Activated naive CD8-positive, alpha-beta T cell treated with anti-CD3 and anti-CD28 coated beads, Interleukin-2, amount 50 U/mL, for 16 hours (primary cell): ENCODE results near the gene EEF1G.
"Not testable (repeated sequence)": the region's sequence is repeated elsewhere in the genome, so short reads cannot be mapped to it uniquely, and the experiment has no call there.

Experiments
- DNase-seq: peaks from one replicate; pipeline ENCODE4 v3.0.0-alpha.2; 2020; ENCODE audit warnings: low read depth, low spot score

The EEF1G gene

DNA sequence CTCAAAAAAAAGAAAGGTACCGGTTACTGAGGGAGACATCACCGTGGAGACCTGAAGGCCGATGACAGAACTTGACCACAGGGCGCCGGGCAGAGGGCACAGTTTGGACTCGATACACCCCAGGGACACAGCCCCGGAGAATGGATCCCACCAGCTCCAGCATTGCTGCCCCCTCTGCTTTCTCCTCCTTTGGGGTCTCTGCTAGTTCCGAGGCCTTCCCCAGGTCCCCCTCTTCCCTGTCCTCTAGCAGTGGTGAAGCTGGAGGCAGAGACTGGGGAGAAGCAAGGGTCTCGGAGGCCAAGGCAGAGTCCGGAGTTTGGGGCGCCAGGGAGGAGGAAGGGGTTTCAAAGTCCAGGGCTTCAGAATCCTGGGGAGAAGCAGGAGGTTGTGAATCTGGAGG is 4.8 kb upstream of the EEF1G start:
- no peak for DNase-seq

DNA sequence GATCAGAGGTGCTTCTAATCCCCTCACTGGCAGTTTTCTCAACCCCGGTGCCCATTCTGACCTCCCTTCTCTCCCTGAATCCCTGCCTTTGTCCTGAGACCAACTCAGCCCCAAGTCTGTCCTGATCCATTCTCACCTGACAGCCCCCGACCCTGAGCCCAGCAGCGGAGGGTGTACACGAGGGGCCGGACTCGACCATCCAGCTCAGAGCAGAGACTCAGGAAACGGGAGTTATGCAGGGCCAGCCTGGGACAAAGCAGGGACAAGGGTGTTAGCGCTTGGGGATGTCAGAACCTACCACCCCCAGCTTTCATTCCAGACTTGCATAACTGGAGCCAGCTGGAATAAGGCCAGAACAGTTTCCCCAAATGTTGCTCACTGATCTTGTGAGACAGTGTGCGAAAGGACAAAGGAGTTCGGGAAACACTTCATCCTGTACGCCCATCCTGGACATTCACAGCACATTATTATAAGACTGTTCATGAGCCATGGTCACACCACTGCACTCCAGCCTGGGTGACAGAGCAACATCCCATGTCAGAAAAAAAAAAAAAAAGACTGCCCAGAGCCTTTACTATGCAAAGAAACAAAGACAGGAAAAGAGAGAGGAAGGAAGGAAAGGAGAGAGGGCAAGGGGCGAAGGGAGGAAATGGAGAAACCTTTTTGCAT is 3.5 kb upstream of the EEF1G start:
- no peak for DNase-seq

DNA sequence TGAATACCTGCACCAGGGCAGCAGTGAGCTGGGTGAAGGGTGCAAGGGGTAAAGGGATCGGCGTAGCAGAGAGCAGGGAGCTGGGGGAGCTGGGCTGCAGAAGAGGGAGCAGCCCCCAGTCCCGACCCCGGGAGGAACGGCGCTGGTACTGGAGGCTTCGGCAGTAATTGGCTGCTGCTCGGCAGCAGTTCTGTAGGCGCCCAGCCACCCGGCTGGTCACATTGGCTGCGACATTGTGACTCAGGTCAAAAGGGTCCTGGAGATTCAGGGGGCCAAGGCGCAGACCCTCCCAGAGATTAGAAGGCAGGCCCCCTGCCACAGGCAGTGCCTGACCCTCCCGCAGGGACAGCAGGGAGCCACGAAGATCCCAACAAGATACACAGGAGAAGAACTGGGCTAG is 2.1 kb upstream of the EEF1G start:
- DNase-seq: no peak

DNA sequence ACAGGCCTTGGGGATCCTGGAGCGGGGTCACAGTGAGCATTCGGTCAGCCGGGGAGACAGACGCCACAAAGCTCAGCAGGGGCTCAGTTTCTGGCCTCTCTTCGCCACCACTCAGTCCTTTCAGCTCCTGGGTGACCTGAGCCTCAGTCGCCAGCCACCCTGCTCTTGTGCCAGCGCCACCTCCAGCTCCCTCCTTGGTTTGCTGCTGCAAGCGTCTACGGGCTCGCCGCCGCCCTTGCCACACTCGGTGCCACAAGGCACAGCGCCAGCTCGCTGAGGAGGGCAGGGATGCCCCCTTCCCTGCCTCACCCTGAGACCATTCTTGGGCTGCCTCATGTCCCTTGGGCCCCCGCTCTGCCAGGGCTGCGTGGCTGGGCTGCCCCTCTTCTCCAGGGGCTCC is 1.5 kb upstream of the EEF1G start:
- DNase-seq: no peak

DNA sequence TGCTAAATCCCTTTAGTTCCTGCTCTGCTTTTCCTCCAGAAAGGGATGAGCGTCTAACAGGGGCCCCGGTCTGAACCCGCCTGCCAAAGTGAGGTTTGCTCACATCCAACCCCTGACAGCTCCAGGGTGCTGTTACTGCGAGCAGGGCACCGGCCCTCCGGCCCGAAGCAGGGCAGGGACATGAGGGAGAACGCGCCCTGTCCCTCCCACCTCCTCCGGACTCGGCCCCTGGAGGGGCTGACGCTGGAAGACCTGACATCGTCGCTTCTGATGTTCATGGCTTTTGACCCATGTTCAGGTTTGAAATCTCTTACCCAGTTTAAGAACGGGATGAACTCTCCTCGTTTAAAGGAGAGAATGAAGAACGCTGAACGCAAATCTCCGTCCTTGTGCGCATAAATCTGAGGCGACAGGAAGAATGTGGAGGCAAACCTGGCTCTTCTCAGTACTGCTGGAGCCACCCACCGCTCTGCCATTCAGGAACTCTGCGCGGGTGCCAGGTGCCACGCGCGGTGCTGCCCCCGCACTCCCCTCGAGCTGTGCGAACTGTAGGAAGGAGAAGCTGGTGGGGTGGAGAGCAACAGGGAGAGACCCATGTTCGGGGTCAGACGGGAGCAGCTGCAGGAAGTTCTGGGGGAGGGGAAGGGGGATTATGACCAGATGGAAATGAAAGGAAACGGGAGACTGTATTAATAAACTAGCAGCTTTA is 826 bp upstream of the EEF1G start:
- no peak for DNase-seq

DNA sequence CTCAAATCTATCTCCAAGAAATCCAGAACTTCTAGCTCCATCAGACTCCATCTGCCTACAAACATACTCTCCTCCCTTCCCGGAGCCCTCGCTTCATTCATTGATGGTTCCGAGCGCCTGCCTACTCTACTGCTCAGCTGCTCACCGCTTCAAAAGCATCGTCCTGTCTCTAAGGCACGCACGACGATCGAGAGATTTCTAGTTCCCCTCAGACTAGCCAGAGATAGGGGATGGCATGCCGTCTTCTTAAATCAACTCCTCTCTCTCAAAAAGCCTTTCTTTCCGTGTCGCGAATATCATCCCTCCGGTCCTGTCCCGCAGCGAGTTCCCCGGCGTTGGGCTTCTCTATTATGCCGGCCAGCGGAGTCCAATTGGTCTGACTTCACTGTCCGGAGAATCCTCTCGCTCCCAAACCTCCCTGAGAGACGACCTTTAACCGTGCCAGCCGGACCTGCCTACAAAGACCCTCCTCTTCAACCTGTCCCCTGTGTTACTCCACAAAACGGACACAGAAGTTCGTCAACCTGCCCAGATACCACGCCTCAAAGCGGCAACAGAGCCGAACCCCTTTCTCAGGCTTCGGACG is 592 bp downstream of the EEF1G start:
- DNase-seq: no peak

DNA sequence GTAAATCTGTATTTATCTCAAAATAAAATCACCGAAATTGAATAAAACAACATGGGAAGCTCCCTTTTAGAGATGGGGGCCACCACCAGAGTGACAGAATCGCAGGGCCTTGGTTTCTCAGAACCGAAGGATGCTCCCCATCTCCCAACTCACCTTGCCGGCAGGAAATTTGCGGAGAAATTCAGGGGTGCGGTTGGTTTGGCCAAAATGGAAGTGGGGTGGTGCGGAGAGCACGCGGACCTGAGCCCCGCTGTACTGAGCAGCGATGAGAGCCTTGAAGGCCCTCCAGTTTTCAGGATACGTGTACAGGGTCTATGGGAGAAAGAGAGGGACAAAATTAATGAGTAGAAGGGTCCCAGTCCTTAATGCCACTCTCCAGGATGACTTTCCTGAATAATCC is 1.3 kb downstream of the EEF1G start:
- DNase-seq: no peak

DNA sequence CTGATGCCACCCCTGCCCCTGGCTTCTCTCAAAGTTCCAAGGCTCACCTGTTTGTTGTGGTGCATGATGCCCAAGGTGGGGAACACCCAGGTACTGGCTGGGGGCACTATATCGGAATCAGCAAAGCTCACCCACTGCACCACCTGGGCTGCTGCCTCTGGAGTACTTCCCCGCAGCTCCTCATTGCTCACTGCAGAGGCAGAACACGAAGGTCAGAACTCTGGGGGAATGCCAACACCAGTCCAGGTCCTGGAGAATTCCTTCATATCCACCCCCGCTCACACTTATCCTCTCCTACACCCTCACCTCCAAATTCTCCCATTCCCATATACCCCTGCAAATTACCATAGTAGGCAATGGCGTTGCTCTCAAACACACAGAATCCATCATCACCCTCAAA is 2.2 kb downstream of the EEF1G start:
- DNase-seq: not testable (repeated sequence)

DNA sequence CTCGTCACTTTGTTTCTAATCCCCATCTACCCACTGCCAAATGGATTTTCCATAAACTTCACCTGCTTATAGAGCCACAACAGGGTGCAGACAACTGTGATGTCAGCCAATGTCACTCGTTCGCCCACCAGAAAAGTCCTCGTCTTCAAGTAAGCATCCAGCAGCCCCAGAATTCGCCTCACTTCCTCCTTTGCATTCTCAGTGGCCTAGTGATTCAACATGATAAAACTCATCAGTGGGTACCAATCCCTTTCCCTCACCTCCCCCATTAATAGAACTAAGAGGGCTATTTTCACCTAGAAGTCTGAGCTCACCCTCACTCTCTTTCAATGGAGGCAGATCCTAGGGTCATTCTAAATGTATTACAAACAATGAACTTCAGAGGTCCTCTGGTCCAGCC is 2.8 kb downstream of the EEF1G start:
- DNase-seq: not testable (repeated sequence)

DNA sequence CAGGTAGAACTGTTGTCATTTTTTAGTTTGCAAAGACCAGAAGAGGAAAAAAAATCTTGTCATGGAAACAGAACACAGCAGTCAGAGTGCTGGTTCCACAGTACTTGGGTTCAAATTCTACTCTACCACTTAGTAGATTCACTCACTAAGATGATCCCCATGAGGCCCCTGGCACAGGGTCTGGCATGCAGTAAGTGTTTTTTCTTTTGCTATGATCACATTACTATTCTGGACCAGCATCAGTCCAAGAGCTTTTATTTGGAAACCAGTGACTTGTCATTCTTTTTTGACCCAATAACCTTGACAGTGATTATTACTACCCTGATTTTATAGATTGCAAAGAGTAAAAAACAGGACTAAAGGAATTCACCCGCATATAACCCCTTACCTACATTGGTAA is 4.1 kb downstream of the EEF1G start:
- no peak for DNase-seq

DNA sequence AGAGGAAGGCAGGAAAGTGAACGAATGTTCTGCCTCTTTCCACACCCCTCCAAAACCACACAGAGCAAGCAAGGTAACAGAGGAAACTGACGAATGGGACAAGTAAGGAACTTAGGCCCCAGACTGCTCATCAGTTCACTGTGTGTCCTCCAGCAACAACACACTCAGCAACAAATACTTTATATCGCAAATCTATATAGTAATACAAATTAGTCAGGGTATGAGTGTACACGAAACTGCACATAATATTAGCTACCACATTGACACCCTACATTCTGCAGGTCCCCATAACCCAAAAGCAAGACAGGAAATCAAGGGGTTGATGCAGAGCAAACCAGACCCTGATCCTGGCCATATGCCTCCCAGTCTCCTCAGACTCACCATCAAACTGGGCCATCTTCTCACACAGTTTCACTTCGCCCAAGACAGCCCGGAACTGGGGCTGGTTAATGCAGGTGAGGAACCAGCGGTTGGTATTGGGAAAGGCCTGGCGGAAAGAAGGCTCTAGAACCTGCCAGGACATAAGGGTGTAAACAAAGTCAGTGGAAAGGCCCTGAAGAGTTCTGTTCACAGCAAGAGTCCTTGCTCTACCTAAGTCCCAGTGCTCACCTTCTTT is 6.6 kb downstream of the EEF1G start:
- DNase-seq: no peak

DNA sequence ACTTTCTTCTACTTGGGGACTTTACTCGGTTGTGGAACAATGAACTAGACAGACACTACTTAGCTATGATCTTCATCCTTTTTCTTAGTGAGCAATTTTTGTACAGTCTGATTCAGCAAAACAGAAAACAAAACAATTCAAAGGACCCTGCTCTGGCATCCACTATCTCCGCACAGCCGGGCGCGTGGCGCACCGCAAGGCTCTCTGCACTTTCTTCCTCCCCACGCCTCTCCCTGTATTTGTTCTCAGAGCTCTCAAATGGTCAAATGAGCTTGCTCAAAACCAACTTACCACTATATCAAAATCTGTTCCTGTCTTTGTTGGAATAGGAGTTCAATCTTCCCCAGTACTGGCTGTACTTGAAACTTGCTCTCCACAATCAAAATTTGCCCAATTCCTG is 7.4 kb downstream of the EEF1G start:
- DNase-seq: no peak

DNA sequence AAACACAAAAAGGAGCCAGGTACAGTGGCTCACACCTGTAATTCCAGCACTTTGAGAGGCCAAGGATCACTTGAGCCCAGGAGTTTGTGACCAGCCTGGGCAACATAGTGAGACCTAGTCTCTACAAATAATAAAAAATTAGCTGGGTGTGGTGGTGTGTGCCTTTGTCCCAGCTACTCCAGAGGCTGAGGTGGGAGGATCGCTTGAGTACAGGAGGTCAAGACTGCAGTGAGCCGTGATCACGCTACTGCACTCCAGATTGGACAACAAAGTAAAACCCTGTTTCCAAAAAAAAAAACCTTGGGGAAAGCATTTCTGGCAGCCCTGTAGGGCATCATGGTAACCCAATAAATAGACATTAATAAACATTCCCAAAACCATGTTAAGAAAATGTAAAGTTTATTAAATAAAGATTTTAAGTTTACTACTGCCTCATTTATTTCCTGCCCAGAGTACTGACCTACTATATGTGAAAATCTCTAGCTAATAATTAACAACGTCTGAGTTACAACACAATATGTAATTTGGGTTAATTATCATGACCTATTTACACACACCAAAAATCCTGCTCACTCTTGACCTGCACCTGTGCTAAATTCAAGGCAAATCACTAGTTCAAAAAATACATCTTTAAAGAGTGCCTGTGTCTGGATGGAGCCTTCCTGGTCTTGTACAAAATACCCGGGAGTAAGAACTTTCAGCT is 8.4 kb downstream of the EEF1G start:
- no peak for DNase-seq

DNA sequence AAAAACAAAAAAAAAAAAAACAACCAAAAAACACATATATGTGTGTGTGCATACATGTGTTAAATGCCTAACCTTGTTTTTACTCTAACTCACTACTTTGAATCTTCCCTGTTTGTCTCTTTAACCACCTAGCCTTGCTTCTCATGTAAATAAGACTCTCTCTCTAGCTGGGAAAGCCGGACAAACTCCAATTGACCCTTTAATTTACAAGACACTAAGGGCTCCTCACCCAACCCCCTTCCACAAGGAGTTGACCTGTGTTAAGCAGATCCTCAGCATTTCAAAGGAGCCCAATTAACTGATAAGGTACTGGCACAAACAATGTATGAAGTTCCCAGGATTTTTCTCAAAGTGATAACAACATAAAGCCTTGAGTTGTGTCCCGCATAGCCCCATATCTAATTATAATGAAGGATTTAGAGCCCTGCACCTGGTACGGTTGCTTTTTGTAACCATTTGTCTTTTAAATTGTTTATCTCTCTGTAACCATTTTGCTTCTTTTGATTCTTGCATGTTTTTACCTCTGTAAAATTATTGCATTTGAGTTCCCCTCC is 11.9 kb downstream of the EEF1G start:
- DNase-seq: not testable (repeated sequence)

DNA sequence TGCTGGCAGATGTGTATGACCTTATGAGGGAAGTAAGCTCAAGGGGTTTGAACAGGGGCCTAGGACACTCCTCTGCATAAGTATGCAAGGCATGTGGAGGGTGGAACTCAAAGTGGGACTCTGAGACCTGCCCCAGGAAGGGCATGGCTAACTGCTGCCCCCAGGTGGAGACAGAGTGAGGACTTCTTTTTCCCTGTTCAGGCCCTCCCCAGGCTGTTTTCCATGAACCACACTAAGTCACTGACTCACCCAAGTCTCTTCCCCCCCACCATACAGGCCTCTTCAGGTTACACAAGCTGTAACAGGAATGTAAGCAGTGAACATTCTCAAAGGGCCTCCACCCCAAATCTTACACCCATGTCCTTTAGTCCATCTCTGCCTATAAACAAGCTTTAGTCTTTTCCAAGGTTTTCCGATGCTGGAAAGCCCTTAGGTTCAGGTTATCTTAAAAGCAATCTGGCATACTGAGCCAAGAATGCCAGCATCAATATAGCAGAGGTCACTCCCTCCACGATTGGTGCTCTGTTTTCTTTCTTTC is 13.1 kb downstream of the EEF1G start:
- no peak for DNase-seq

DNA sequence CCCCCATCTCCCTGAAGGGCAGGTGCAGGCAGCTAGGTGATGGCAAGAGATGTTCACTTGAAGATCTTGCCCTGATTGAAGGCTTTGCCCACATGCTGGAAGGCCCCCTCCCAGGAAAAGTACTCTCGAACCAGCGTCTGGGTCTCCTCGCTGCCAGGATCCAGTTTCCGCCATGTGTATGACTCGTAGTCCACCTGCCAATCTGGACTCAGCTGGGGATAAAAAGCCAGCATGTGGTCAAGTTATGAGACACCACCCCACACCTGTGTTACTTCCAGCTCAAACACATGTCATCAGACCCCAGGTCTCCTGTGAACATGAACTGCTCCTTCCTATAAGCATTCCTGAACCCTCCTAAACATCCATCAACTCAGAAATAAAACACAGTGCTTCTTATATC is 14.1 kb downstream of the EEF1G start:
- not testable (repeated sequence) for DNase-seq

DNA sequence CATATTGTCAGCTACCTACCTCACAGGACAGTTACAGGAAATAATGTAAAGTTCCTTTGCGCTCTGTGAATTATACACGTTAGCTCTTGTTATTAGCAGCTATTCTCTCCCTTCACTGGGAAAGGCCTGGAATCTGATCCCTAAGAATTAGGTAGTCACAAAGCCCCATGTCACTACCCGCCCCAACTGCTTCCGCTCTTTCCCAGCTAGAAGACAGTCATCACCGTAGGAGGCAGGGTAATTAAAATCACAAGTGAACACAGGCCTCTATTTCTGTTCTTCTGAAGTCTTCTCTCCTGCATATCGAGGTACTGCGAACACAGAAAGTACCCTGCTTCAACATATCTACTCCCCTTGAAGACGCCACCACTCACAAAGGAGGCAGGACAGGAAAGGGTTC is 14.5 kb downstream of the EEF1G start:
- DNase-seq: no peak

DNA sequence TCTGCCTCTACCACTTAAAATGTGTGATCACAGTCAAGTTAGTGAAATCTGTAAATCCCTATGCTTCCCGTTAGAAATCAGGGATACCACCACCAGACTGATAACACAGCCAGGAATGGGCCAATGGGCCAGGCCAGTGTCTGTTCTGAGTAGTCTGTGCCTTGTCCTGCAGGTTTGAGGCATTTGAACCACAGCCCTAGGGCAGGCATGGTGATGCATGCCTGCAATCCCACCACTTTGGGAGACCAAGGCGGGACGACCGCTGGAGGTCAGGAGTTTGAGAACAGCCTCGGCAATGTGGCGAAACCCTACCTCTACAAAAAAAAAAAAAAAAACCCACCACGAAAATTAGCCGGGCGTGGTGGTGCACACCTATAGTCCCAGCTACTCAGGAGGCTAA is 15.0 kb downstream of the EEF1G start:
- DNase-seq: no peak

DNA sequence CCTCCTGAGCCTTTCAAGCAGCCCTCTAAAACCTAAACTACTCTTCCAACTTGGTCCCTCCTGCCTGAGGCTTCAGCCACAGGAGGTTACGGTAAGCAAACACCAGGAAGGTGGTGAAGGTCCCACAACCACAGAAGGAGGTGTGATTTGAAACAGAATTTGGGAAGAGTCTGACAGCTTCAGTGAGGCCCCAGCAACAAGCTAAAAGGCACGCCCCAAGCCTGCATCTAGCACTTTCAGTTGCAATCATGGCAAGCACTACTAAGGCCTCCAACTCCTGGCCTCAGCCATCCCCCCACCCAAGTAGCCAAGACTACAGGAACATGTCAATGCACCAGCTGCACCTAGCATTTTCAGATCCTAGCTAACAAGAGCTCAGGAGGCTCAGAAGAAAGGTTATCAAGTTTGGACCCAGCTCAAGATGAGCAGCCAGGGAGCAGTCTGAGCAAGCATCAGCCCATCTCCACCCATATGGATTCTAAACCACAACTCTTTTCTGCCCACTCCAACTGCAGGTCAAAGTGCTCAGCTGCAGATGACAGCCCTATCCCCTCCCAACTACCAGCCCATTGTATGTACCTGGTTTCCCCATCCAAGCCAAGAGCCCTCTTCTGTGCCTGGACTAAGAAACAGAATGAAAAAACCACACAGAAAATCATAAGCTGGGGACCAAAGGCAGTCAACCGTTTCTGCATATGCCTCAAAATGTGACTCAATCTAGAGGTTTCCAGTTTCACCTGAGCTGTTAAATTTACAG is 16.6 kb downstream of the EEF1G start:
- DNase-seq: no peak

DNA sequence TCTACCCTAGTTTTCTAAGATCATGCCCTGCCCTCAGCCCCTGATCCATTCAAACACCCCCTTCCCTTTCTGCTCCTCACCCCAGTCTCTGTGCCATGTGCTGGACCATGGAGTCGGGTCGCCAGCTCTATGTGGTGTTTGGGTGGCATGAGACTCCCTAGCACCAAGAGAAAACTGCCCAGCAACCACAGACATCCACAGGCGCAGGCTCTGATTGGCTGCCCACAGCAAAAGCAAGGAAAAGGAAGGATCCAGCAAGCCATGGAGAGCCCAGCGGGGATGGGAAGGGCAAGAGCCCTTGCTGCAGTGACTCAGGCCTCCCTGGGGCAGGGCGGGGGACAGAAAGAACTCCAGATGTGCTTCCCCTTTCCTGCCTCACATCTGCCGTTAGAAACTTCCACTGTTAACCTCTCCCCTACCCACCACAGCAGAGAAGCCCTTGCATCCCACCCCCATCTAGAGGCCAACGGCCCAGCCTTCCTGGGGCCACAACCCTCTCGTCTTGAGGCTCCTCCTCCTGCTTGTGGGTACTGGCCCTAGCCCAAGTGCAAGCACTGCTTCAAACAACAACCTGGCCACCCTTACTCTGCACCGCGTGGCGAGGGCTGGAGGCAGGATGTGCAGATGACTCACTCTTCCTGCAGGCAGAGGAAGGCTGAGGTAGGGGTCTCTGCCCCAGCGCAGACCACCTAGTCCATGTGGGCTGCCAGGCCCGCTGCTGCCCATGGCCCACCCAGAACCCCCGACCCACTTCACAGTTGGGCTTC is 17.4 kb downstream of the EEF1G start:
- no peak for DNase-seq
